Fibroblast of skin of scalp (primary cell): ENCODE measurements around the gene SLC38A3.

ENCODE experiments used
- DNase-seq: peaks from one replicate; pipeline ENCODE4 v3.0.0-alpha.2; 2013

Gene SLC38A3

GRCh38 chr3:50169232-50169832, 35.7 kb upstream of the SLC38A3 start:
- DNase-seq: no peak

GRCh38 chr3:50169858-50170257, 35.2 kb upstream of the SLC38A3 start:
- no peak for DNase-seq

- DNase-seq: peak; percentile 47
These were observed 34.4 kb upstream of the SLC38A3 start for GRCh38 chr3:50170689-50171088.

- DNase-seq: no peak
These were observed 33.4 kb upstream of the SLC38A3 start for GRCh38 chr3:50171540-50172301.

GRCh38 chr3:50172626-50173220, 32.3 kb upstream of the SLC38A3 start:
- no peak for DNase-seq

GRCh38 chr3:50173685-50174516, 31.2 kb upstream of the SLC38A3 start:
- DNase-seq: no peak

GRCh38 chr3:50174517-50174895, 30.6 kb upstream of the SLC38A3 start:
- no peak for DNase-seq

GRCh38 chr3:50174947-50175524, 30.0 kb upstream of the SLC38A3 start:
- DNase-seq: no peak

GRCh38 chr3:50177346-50177745, 27.7 kb upstream of the SLC38A3 start:
- no peak for DNase-seq

- no peak for DNase-seq
These were observed 25.4 kb upstream of the SLC38A3 start for GRCh38 chr3:50179710-50180109.

- DNase-seq: no peak
These were observed 23.1 kb upstream of the SLC38A3 start for GRCh38 chr3:50181985-50182384.

- DNase-seq: no peak
These were observed 22.5 kb upstream of the SLC38A3 start for GRCh38 chr3:50182533-50183099.

- DNase-seq: no peak
These were observed 21.3 kb upstream of the SLC38A3 start for GRCh38 chr3:50183755-50184154.

GRCh38 chr3:50184242-50184978, 20.7 kb upstream of the SLC38A3 start:
- DNase-seq: no peak

- no peak for DNase-seq
These were observed 19.8 kb upstream of the SLC38A3 start for GRCh38 chr3:50185230-50185629.

GRCh38 chr3:50186096-50186495, 19.0 kb upstream of the SLC38A3 start:
- no peak for DNase-seq

GRCh38 chr3:50187750-50188149, 17.3 kb upstream of the SLC38A3 start:
- DNase-seq: no peak

GRCh38 chr3:50189274-50189673, 15.8 kb upstream of the SLC38A3 start:
- peak; percentile 83 for DNase-seq

GRCh38 chr3:50189989-50190388, 15.1 kb upstream of the SLC38A3 start:
- DNase-seq: no peak

GRCh38 chr3:50190936-50191660, 14.0 kb upstream of the SLC38A3 start, which contains the start of gene GNAT1:
Gene GNAT1 (plus strand): TSS chr3:50191610. CDS start chr3:50191726, 116 bp downstream.
- no peak for DNase-seq

GRCh38 chr3:50192124-50192523, 12.9 kb upstream of the SLC38A3 start:
- no peak for DNase-seq
